Coronary artery (tissue), 2 donors: ENCODE data around the gene KCNQ4.

ENCODE experiments used
- DNase-seq: peaks from one replicate; pipeline ENCODE4 v3.0.0-alpha.2; 2017; ENCODE audit warnings: low spot score
- H3K27ac ChIP-seq, 2 donors: fragments of 200-600 bp; sonication (generic); one replicate each; pipeline ENCODE4 v1.5.1; 2016 to 2019
- H3K4me3 ChIP-seq: fragments of 200-600 bp; sonication (generic); 2 replicates; pipeline ENCODE4 v1.5.1; 2016; ENCODE audit warnings: mild to moderate bottlenecking, moderate library complexity
- CTCF ChIP-seq: fragments of 200-600 bp; sonication (generic); IDR thresholded peaks from one replicate; pipeline ENCODE4 v1.5.1; 2019; ENCODE audit warnings: antibody characterized with exemption

Gene KCNQ4

GRCh38 chr1:40847023-40847745 lies 63.6 kb downstream of the KCNQ4 start:
- no peak for TF ChIP-seq CTCF
- H3K27ac ChIP-seq = no peak overlapping the region
- no peak for DNase-seq
- H3K4me3 ChIP-seq = no peak overlapping the region

- H3K27ac ChIP-seq = no peak overlapping the region
- DNase-seq = no peak
- TF ChIP-seq CTCF = peak; percentile 84
Observed at GRCh38 chr1:40848530-40849189, 65.1 kb downstream of the KCNQ4 start.

GRCh38 chr1:40849801-40850592 lies 66.4 kb downstream of the KCNQ4 start:
- no peak overlapping the region for H3K27ac ChIP-seq
- TF ChIP-seq CTCF = peak; percentile 83
- DNase-seq = no peak
- H3K4me3 ChIP-seq = no peak overlapping the region

More at GRCh38 chr1:40848530-40849189, 65.1 kb downstream of the KCNQ4 start:
- no peak overlapping the region for H3K4me3 ChIP-seq

- DNase-seq = no peak
- no peak for TF ChIP-seq CTCF
- Histone ChIP-seq H3K27ac (no peak overlapping the region), H3K4me3 (no peak overlapping the region)
Observed at GRCh38 chr1:40851643-40852042, 68.1 kb downstream of the KCNQ4 start.

- DNase-seq = no peak
- no peak for TF ChIP-seq CTCF
- no peak overlapping the region for H3K4me3 ChIP-seq
- peak overlapping the region; percentile 30 to 54 for H3K27ac ChIP-seq
Observed at GRCh38 chr1:40853113-40853884, 69.7 kb downstream of the KCNQ4 start.

- peak overlapping the region; percentile 30 to 54 for H3K27ac ChIP-seq
- DNase-seq = no peak
- no peak for TF ChIP-seq CTCF
- H3K4me3 ChIP-seq = no peak overlapping the region
Observed at GRCh38 chr1:40853885-40854170, 70.2 kb downstream of the KCNQ4 start.
